Naive thymus-derived CD4-positive, alpha-beta T cell (primary cell): Measurements from ENCODE around the gene CORT. TPM values are rescaled to one million over a fixed set of nuclear protein-coding genes. Genes with fewer than 3 reads are reported as not detected.
"Not testable (repeated sequence)": the region's sequence is repeated elsewhere in the genome, so short reads cannot be mapped to it uniquely, and the experiment has no call there.

Experiments
- ATAC-seq: fragments of 150-1000 bp; cut with Tn5 transposase; 2 replicates; pipeline ENCODE4 v1.10.0; 2021; ENCODE audit warnings: mild to moderate bottlenecking, moderate library complexity
- CTCF ChIA-PET: fragments of 350-600 bp; sonication (Branson Sonifier 250); formaldehyde crosslinking; loops from one replicate; lab custom pipeline; 2021; ENCODE audit warnings: antibody characterized with exemption; lab: Charles Lee
- POLR2A ChIA-PET: fragments of 350-600 bp; sonication (Branson Sonifier 250); formaldehyde crosslinking; loops from one replicate; lab custom pipeline; 2021; ENCODE audit warnings: antibody characterized with exemption, inconsistent platforms; lab: Charles Lee
- DNase-seq, 9 donors: peaks; one replicate each; pipeline versions ENCODE4 v3.0.0 to v3.0.0-alpha.2; 2020 to 2022; ENCODE audit warnings: mixed read lengths in 1 of 9
- H3K27ac ChIP-seq: one replicate; pipeline ENCODE4 v1.7.0; 2013; ENCODE audit warnings: mild to moderate bottlenecking, low read depth, low read length, moderate library complexity
- H3K27me3 ChIP-seq, 2 donors: one replicate each; pipeline ENCODE4 v1.7.0; 2013; ENCODE audit warnings: low read length in 2 of 2, mild to moderate bottlenecking in 2 of 2, moderate library complexity in 2 of 2; ENCODE audit not compliant: control insufficient read depth in 2 of 2, insufficient read depth in 2 of 2
- H3K36me3 ChIP-seq, 3 experiments: 1 replicate in 2 of 3; 2 replicates in 1 of 3; pipeline ENCODE4 v1.7.0; 2013; ENCODE audit warnings: low read length in 3 of 3, mild to moderate bottlenecking in 3 of 3, moderate library complexity in 1 of 3; ENCODE audit not compliant: insufficient read depth in 3 of 3, control insufficient read depth in 2 of 3
- H3K4me1 ChIP-seq, 2 donors: one replicate each; pipeline ENCODE4 v1.7.0; 2013; ENCODE audit warnings: low read length in 2 of 2, mild to moderate bottlenecking in 2 of 2, moderate library complexity in 1 of 2; ENCODE audit not compliant: control insufficient read depth in 2 of 2, insufficient read depth in 2 of 2
- H3K4me3 ChIP-seq: 2 replicates; pipeline ENCODE4 v1.7.0; 2013; ENCODE audit warnings: mild to moderate bottlenecking, low read length
- H3K9me3 ChIP-seq, 3 experiments: 1 replicate in 2 of 3; 2 replicates in 1 of 3; pipeline ENCODE4 v1.7.0; 2013; ENCODE audit warnings: low read length in 3 of 3; ENCODE audit not compliant: control insufficient read depth in 2 of 3
- H3K27ac Mint-ChIP-seq, 9 donors: one replicate each; pipeline ENCODE4 v1.8.0; 2020 to 2022; ENCODE audit warnings: mixed read lengths in 9 of 9, mild to moderate bottlenecking in 8 of 9, moderate library complexity in 5 of 9, inconsistent platforms in 2 of 9
- H3K27me3 Mint-ChIP-seq, 5 donors: one replicate each; pipeline ENCODE4 v1.8.0; 2021 to 2022; ENCODE audit warnings: mixed read lengths in 5 of 5, mild to moderate bottlenecking in 1 of 5
- H3K36me3 Mint-ChIP-seq, 5 donors: one replicate each; pipeline ENCODE4 v1.8.0; 2020 to 2022; ENCODE audit warnings: mixed read lengths in 5 of 5, mild to moderate bottlenecking in 3 of 5, inconsistent platforms in 1 of 5
- H3K4me1 Mint-ChIP-seq, 7 donors: one replicate each; pipeline ENCODE4 v1.8.0; 2020 to 2022; ENCODE audit warnings: mixed read lengths in 7 of 7, mild to moderate bottlenecking in 3 of 7, inconsistent platforms in 1 of 7
- H3K4me3 Mint-ChIP-seq, 10 donors: one replicate each; pipeline ENCODE4 v1.8.0; 2020 to 2022; ENCODE audit warnings: mild to moderate bottlenecking in 10 of 10, mixed read lengths in 10 of 10, moderate library complexity in 6 of 10, inconsistent platforms in 2 of 10
- H3K9me3 Mint-ChIP-seq, 11 donors: one replicate each; pipeline ENCODE4 v1.8.0; 2020 to 2022; ENCODE audit warnings: mixed read lengths in 11 of 11, mild to moderate bottlenecking in 4 of 11, inconsistent platforms in 1 of 11, moderate library complexity in 1 of 11
- intact Hi-C, 2 donors: fragments of 100-400 bp; cut with micrococcal nuclease; formaldehyde crosslinking; loops; one replicate each; pipeline ENCODE4 v1.15.1; 2023
- polyA plus RNA-seq, 2 donors: library from polyadenylated mRNA; unstranded; fragments of 300-500 nt; fragmentation: Illumina TruSeq; gene quantifications; one replicate each; pipeline ENCODE4 v1.2.3, GENCODE V29; 2021
- total RNA-seq, 6 experiments: library from RNA in 5 of 6; stranded (reverse) in 5 of 6; gene quantifications; 1 replicate in 5 of 6; 2 replicates in 1 of 6; pipeline ENCODE4 v1.2.3 and lab custom pipeline; 2021 to 2026

The CORT gene
- total and polyA plus RNA-seq, 7 experiments from 2014 or later, result 0.27 to 0.90 TPM; not detected in 5

GRCh38 chr1:10474309-10474612 lies 24.4 kb downstream of the CORT start:
- H3K36me3 ChIP-seq, H3K27me3 ChIP-seq, ATAC-seq, H3K9me3 Mint-ChIP-seq, H3K27me3 Mint-ChIP-seq, H3K9me3 ChIP-seq, DNase-seq, H3K36me3 Mint-ChIP-seq: not testable (repeated sequence)
- Histone ChIP-seq H3K4me3 (peak overlapping the region; percentile 67), H3K4me1 (peaks cover 21 to 37% of the 10 kb centered on the region in 2 donors), H3K27ac (peak overlapping the region; percentile 66)
- intact Hi-C loops, result loop anchor here (1.0 to 10.0 kb wide), 9 partner anchors 76 to 1331 kb away; partner anchors contain the start of genes AGTRAP (in 1 of the 2), CLCN6 (in 1 of the 2), KIF1B (in 1 of the 2) and LZIC (in 1 of the 2)
- ChIA-PET CTCF (interaction anchor here (0.7 kb wide), 1 partner anchor 20 kb away, joined by 3 read pairs; no protein-coding TSS in a partner anchor), POLR2A (interaction anchor here (1.2 to 1.7 kb wide), 2 partner anchors 20 to 44 kb away, joined by 6 to 7 read pairs; partner anchors contain the start of gene CENPS)
- Mint-ChIP-seq H3K4me1 (peaks cover 14 to 68% (median 50%) of the 10 kb centered on the region in 7 donors), H3K27ac (peak overlapping the region in 8 of 9 donors; percentile 63 to 95 (median 88)), H3K4me3 (peak overlapping the region; percentile 86 to 99 (median 94))

- Histone ChIP-seq H3K36me3 (no peaks in the 10 kb centered on the region), H3K9me3 (no peaks in the 10 kb centered on the region), H3K27me3 (no peaks in the 10 kb centered on the region), H3K4me1 (peaks cover 21 to 37% of the 10 kb centered on the region in 2 donors), H3K27ac (peak within 1 kb of the TSS; percentile 66), H3K4me3 (peak within 1 kb of the TSS; percentile 67)
- no peaks in the 10 kb centered on the region for H3K27me3 Mint-ChIP-seq
- H3K27ac Mint-ChIP-seq, result peak within 1 kb of the TSS; percentile 72 to 95 (median 90)
- peak; percentile 91 for ATAC-seq
- peak within 1 kb of the TSS; percentile 92 to 99 (median 96) for H3K4me3 Mint-ChIP-seq
- peak; percentile 67 to 86 (median 78) for DNase-seq
- H3K9me3 Mint-ChIP-seq, result no peaks in the 10 kb centered on the region
- ChIA-PET CTCF (interaction anchor here (0.6 kb wide), 2 partner anchors 45 to 526 kb away, joined by 3 read pairs; no protein-coding TSS in a partner anchor), POLR2A (interaction anchor here (0.5 to 1.7 kb wide), 5 partner anchors 14 to 76 kb away, joined by 3 to 7 read pairs (median 5); partner anchors contain the start of genes CENPS and PGD)
- intact Hi-C loops, result loop anchor here (1.0 to 10.0 kb wide), 9 partner anchors 77 to 1330 kb away; partner anchors contain the start of genes AGTRAP (in 1 of the 2), CLCN6 (in 1 of the 2), KIF1B (in 1 of the 2) and LZIC (in 1 of the 2)
- peaks cover 18 to 72% (median 55%) of the 10 kb centered on the region in 7 donors for H3K4me1 Mint-ChIP-seq
- H3K36me3 Mint-ChIP-seq, result no peaks in the 10 kb centered on the region
These were observed 25.0 kb downstream of the CORT start, which contains the start of gene PEX14 for GRCh38 chr1:10474613-10475507. Gene PEX14, plus strand, starts transcription at chr1:10474950. Its CDS starts 17 bp downstream, at chr1:10474967.

- POLR2A ChIA-PET, result interaction anchor here (0.9 to 1.7 kb wide), 4 partner anchors 13 to 77 kb away, joined by 3 to 7 read pairs (median 6); partner anchors contain the start of genes CENPS and PGD
- intact Hi-C loops, result loop anchor here (2.0 to 10.0 kb wide), 4 partner anchors 443 to 1329 kb away; partner anchors contain the start of genes AGTRAP (in 1 of the 2), CLCN6 (in 1 of the 2), LZIC (in 1 of the 2) and MTHFR (in 1 of the 2)
- H3K9me3 Mint-ChIP-seq, result no peaks in the 10 kb centered on the region
- peak overlapping the region; percentile 72 to 95 (median 90) for H3K27ac Mint-ChIP-seq
- Histone ChIP-seq H3K9me3 (no peaks in the 10 kb centered on the region), H3K4me1 (peaks cover 21 to 37% of the 10 kb centered on the region in 2 donors), H3K27ac (peak overlapping the region; percentile 66), H3K27me3 (no peaks in the 10 kb centered on the region), H3K36me3 (no peaks in the 10 kb centered on the region), H3K4me3 (peak overlapping the region; percentile 67)
- CTCF ChIA-PET, result interaction anchor here (0.6 kb wide), 1 partner anchor 527 kb away, joined by 3 read pairs; no protein-coding TSS in a partner anchor
- DNase-seq (peak in 1 of 9 donors; percentile 6), ATAC-seq (no peak)
- H3K36me3 Mint-ChIP-seq, result no peaks in the 10 kb centered on the region
- H3K4me3 Mint-ChIP-seq, result peak overlapping the region; percentile 90 to 99 (median 96)
- peaks cover 18 to 72% (median 55%) of the 10 kb centered on the region in 7 donors for H3K4me1 Mint-ChIP-seq
- no peaks in the 10 kb centered on the region for H3K27me3 Mint-ChIP-seq
These were observed 25.7 kb downstream of the CORT start for GRCh38 chr1:10475510-10475909.

- DNase-seq (no peak), ATAC-seq (no peak)
- POLR2A ChIA-PET, result no interaction called here
- H3K27me3 Mint-ChIP-seq, result no peaks in the 10 kb centered on the region
- H3K4me1 ChIP-seq, result peaks cover 9 to 17% of the 10 kb centered on the region in 2 donors
- no peaks in the 10 kb centered on the region for H3K27me3 ChIP-seq
- H3K36me3 ChIP-seq, result no peaks in the 10 kb centered on the region
- CTCF ChIA-PET, result interaction anchor here (0.6 to 2.3 kb wide), 2 partner anchors 16 to 33 kb away, joined by 3 to 9 read pairs; no protein-coding TSS in a partner anchor
- no peaks in the 10 kb centered on the region for H3K9me3 Mint-ChIP-seq
- H3K4me3 ChIP-seq, result no peak overlapping the region
- H3K36me3 Mint-ChIP-seq, result peaks cover 0 to 2% (median 0%) of the 10 kb centered on the region in 5 donors
- no peak overlapping the region for H3K27ac ChIP-seq
- H3K27ac Mint-ChIP-seq, result no peak overlapping the region
- no peaks in the 10 kb centered on the region for H3K9me3 ChIP-seq
- H3K4me3 Mint-ChIP-seq, result no peak overlapping the region
- intact Hi-C loops, result loop anchor here in 1 of 2 donors (10.0 kb wide), 2 partner anchors 1256 to 1326 kb away; partner anchors contain the start of genes AGTRAP, CLCN6 and MTHFR
- H3K4me1 Mint-ChIP-seq, result peaks cover 9 to 43% (median 36%) of the 10 kb centered on the region in 7 donors
These were observed 29.5 kb downstream of the CORT start for GRCh38 chr1:10479296-10479695.

- Histone ChIP-seq H3K27me3 (no peaks in the 10 kb centered on the region), H3K9me3 (no peaks in the 10 kb centered on the region), H3K4me1 (peaks cover 4 to 11% of the 10 kb centered on the region in 2 donors), H3K36me3 (no peaks in the 10 kb centered on the region), H3K4me3 (no peak overlapping the region), H3K27ac (no peak overlapping the region)
- ATAC-seq (no peak), DNase-seq (no peak)
- Mint-ChIP-seq H3K27ac (no peak overlapping the region), H3K4me3 (no peak overlapping the region), H3K4me1 (peaks cover 16 to 42% (median 34%) of the 10 kb centered on the region in 7 donors), H3K27me3 (no peaks in the 10 kb centered on the region), H3K36me3 (peaks cover 0 to 8% (median 4%) of the 10 kb centered on the region in 5 donors), H3K9me3 (peaks cover 0 to 3% (median 0%) of the 10 kb centered on the region in 11 donors)
- POLR2A ChIA-PET, result no interaction called here
- intact Hi-C loops, result no loop called here
- CTCF ChIA-PET, result no interaction called here
These were observed 30.8 kb downstream of the CORT start for GRCh38 chr1:10480614-10481013.

GRCh38 chr1:10484521-10484920 lies 34.7 kb downstream of the CORT start:
- Histone ChIP-seq H3K4me3 (no peak overlapping the region), H3K27ac (no peak overlapping the region), H3K27me3 (no peaks in the 10 kb centered on the region), H3K4me1 (no peaks in the 10 kb centered on the region), H3K36me3 (peaks cover 0 to 3% (median 0%) of the 10 kb centered on the region in 3 experiments), H3K9me3 (peaks cover 0 to 3% (median 0%) of the 10 kb centered on the region in 3 experiments)
- Mint-ChIP-seq H3K36me3 (peaks cover 3 to 15% (median 4%) of the 10 kb centered on the region in 5 donors), H3K27ac (no peak overlapping the region), H3K27me3 (no peaks in the 10 kb centered on the region), H3K9me3 (peaks cover 0 to 3% (median 0%) of the 10 kb centered on the region in 11 donors), H3K4me1 (peaks cover 10 to 20% (median 14%) of the 10 kb centered on the region in 7 donors), H3K4me3 (no peak overlapping the region)
- ChIA-PET POLR2A (no interaction called here), CTCF (interaction anchor here (0.6 kb wide), 1 partner anchor 28 kb away, joined by 3 read pairs; no protein-coding TSS in a partner anchor)
- intact Hi-C loops, result no loop called here
- peak; percentile 60 for ATAC-seq
- DNase-seq, result no peak
